Measurements from ENCODE around the gene KATNIP.

The KATNIP gene

GRCh38 chr16:27571433-27572326 lies 21.7 kb downstream of the KATNIP start:
- H3K36me3 ChIP-seq = peaks cover 0 to 12% (median 0%) of the 10 kb centered on the region in 3 donors
- no peak overlapping the region for H3K4me3 ChIP-seq
- H3K9me3 ChIP-seq = no peaks in the 10 kb centered on the region
- H3K4me1 ChIP-seq = no peaks in the 10 kb centered on the region
- intact Hi-C loops (cut with DNase I; ENCODE audit: low total_unique reads) = no loop called here
- no peak overlapping the region for H3K27ac ChIP-seq
- DNase-seq = no peak
- no peaks in the 10 kb centered on the region for H3K27me3 ChIP-seq
- TF ChIP-seq CTCF (IDR thresholded peaks at IDR 0.05) = no peak

- no peak for TF ChIP-seq CTCF (IDR thresholded peaks at IDR 0.05)
- no peak overlapping the region for H3K4me3 ChIP-seq
- H3K36me3 ChIP-seq = peaks cover 0 to 12% (median 0%) of the 10 kb centered on the region in 3 donors
- H3K9me3 ChIP-seq = no peaks in the 10 kb centered on the region
- H3K27ac ChIP-seq = no peak overlapping the region
- H3K4me1 ChIP-seq = no peaks in the 10 kb centered on the region
- H3K27me3 ChIP-seq = no peaks in the 10 kb centered on the region
- no peak for DNase-seq
- intact Hi-C loops (cut with DNase I; ENCODE audit: low total_unique reads) = no loop called here
These were observed 22.8 kb downstream of the KATNIP start for GRCh38 chr16:27572711-27573110.

- TF ChIP-seq CTCF (IDR thresholded peaks at IDR 0.05) = no peak
- Histone ChIP-seq H3K4me1 (peaks cover 0 to 13% (median 3%) of the 10 kb centered on the region in 4 donors), H3K27ac (no peak overlapping the region), H3K27me3 (no peaks in the 10 kb centered on the region), H3K4me3 (no peak overlapping the region), H3K9me3 (no peaks in the 10 kb centered on the region), H3K36me3 (peaks cover 0 to 12% (median 0%) of the 10 kb centered on the region in 3 donors)
- intact Hi-C loops (cut with DNase I; ENCODE audit: low total_unique reads) = no loop called here
- no peak for DNase-seq
These were observed 26.8 kb downstream of the KATNIP start for GRCh38 chr16:27576729-27577128.

GRCh38 chr16:27579087-27579980 lies 29.4 kb downstream of the KATNIP start:
- no peak for TF ChIP-seq CTCF (IDR thresholded peaks at IDR 0.05)
- intact Hi-C loops (cut with DNase I; ENCODE audit: low total_unique reads) = no loop called here
- no peaks in the 10 kb centered on the region for H3K9me3 ChIP-seq
- DNase-seq = no peak
- H3K4me1 ChIP-seq = peaks cover 0 to 13% (median 3%) of the 10 kb centered on the region in 4 donors
- H3K27ac ChIP-seq = peak overlapping the region in 1 of 2 donors; percentile 20
- H3K36me3 ChIP-seq = peaks cover 0 to 12% (median 0%) of the 10 kb centered on the region in 3 donors
- no peaks in the 10 kb centered on the region for H3K27me3 ChIP-seq
- no peak overlapping the region for H3K4me3 ChIP-seq

- intact Hi-C loops (cut with DNase I; ENCODE audit: low total_unique reads) = no loop called here
- Histone ChIP-seq H3K27me3 (no peaks in the 10 kb centered on the region), H3K27ac (no peak overlapping the region), H3K9me3 (no peaks in the 10 kb centered on the region), H3K4me1 (peaks cover 0 to 13% (median 3%) of the 10 kb centered on the region in 4 donors), H3K4me3 (no peak overlapping the region), H3K36me3 (no peaks in the 10 kb centered on the region)
- DNase-seq = no peak
- no peak for TF ChIP-seq CTCF (IDR thresholded peaks at IDR 0.05)
These were observed 32.9 kb downstream of the KATNIP start for GRCh38 chr16:27582883-27583282.
